Activated effector memory CD4-positive, alpha-beta T cell treated with anti-CD3 and anti-CD28 coated beads, Interleukin-2, amount 50 U/mL, for 16 hours (primary cell): ENCODE measurements around the gene POLR1A.

ENCODE experiments used
- DNase-seq: peaks from one replicate; pipeline ENCODE4 v3.0.0-alpha.2; 2020

The POLR1A gene

DNA sequence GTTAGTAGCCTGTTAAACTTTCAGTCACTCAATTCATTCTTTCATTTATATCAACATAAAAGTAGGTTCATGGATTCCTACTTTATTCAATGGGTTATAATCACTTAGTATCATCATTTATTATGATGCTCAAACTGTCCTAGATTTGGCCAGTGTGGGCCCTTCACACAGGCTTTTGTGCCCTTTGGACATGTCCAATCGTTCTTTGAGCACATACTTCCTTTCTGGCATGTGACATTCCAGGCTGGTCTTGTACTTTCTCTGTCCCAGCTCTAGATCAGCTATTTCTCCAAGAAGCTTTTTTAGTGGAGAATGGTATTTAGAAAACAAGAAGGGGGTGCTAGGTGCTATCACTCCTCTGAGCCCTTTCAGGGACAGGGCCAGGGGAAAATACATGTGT, 11.5 kb downstream of the POLR1A start:
- no peak for DNase-seq

DNA sequence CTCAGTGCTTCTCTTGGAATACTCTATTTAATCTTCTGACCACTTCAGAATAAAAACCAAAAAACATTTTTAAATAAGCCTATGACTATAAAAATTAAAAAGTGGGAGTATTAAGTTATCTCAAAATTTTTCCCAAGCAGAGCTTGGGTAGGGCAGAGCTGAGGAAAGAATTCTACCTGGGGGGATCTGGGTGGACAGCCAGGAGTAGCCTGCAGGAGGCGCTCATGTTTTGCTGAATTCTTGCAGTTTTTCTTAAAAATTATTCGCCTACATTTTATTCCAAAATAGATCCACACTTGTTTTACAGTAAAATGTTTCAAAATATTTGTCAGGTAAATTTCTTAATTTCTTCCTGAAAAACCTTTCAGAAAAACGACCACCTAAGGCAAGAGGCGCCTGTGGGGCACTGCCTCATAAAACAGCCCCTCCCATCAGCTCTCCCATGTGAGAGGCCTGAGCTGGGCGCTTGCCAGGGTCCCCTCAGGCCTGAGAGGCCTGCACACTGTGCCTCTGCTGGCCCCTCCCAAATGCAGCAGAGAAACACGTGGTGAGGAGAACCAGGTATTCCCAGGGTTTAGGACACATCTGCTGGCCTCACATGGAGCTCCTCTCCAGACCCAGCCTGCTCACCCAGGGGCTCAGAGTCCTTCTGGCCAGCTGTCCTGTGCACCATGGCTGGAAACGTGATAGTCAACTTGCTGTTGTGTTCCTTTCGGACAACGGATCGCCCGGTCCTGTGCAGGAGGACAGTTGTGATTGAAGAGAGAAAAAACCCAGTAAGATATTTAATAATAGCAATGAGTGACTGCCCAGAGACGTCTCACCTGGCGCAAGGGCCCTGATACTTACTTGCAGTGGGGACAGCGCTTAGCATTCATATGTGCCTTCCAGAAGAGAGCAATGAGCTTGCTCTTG, 17.5 kb downstream of the POLR1A start:
- DNase-seq, result no peak

DNA sequence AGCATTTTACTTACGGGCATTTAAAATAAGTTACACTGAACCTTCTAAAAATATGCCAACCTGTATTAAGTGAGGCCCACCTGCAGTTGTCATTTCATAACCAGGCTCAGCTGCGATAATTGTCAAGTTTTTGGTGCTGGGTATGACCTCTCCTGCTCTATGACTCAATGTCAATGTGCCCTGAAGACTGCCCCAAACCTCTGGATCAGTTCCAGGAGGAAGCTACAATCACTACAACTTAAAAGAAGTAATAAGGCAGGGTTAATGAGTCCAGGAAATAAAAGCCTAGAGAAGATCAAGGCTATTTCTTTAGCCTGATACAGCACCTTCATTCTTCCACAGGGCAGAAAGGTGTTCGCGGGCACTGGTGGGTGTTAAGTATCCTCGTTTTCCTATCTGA, 22.9 kb downstream of the POLR1A start:
- DNase-seq, result no peak

DNA sequence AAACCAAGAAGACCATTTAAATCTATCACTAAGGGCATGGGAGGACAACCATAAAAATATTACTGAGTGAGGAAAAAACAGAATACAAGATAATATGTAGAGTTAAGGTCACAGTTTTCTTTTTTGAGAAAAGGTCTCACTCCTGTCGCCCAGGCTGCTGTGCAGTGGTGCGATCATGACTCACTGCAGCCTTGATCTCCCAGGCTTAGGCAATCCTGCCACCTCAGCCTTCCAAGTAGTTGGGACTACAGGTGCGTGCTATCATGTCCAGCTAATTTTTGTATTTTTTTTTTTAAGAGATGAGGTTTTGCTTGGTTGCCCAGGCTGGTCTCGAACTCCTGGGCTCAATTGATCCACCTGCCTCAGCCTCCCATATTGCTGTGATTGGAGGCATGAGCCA, 24.0 kb downstream of the POLR1A start:
- no peak for DNase-seq

DNA sequence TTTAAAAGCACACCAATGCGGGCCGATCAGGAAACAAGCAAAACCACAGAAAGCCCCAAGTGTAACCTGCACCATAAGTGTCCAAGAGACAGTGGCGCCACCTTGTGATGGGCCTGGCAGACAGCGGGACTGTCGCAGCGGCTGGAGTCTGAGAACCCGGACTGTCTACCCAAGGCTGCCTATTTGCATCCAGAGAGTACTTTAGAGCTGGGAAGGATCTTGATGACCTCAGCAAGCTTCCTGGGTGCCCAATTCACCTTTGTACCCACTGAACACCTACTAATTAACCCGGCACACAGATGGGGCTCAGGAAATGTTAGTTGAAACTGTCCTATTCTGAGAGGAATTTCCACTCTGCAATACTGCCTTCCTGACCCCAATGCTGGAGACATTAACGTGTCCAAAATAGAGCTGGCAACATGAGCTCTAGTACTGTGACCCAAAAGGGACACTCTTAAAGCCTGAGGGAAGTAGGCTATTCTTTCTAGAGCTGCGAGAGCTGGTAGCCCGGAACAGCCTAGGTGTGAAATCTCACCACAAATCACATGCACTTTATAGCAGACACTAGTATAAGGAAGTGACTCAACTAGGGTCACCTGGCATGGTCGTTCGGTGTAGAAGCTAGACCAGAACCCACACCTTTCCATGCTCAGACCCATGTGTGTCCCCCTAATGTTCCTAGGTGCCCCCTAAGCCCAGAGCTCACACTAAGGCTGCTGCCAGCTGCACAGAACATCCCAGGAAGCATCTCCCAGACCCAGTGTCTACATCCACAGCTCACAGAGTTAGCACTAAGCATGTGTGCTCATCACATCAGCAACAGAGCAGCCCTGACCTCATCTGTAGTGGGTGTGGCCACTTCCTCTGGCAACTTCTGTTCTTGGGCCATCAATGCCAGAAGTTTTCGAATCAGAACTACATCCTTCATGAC, 25.4 kb downstream of the POLR1A start:
- peak; percentile 91 for DNase-seq

DNA sequence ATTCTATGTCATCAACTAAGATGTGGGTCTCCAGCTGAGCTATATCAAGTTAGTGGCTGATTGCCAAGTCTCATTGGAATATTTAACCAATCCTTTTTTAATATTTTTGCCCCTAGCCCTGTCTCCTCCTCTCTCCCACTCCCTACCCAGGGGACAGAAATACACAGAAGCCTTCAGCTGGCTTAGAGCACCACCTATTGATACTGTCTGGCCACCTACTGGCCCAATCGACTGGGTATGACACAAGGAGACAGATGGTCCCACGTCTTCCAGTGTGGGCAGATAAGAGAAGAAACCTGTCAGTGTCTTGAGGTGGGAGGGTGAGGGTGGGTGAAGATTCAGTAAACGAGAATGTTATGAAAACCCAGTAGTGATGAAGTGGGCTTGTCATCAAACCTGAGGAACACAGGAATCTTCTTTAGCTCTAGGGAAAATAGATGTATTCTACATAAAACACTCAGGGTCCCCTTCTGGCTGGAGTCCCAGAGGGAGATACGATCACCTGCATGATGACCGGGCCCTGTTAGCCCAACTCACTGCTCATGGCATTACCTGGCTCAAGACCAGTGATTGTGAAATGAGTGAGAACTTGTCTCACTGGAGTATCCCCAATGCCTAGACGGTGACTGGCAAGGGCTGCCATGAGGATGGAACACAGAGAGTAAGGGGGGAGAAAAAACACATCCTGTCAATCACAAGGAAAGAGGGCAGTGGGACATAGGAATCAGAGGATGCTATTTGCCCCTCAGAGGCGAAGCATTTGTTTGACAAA, 26.7 kb downstream of the POLR1A start:
- DNase-seq, result no peak

DNA sequence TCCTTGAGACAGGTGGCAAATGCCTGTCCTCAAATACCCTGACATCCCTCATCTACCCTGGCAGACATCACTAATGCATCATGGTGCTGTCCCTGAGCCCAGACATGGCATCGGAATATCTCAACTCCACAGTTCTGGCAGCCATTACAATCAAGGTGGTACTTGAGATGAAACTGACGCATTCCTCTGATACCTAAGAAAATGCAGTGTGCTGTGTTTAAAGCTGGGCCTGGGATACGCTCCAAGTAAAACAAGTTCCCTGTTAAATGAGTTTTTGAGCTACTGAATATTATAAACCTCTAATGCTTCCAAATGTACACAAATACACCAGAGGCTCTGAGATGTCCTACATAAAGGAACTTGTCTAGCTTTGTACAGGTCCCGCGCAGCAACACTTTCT, 29.8 kb downstream of the POLR1A start:
- DNase-seq, result no peak

DNA sequence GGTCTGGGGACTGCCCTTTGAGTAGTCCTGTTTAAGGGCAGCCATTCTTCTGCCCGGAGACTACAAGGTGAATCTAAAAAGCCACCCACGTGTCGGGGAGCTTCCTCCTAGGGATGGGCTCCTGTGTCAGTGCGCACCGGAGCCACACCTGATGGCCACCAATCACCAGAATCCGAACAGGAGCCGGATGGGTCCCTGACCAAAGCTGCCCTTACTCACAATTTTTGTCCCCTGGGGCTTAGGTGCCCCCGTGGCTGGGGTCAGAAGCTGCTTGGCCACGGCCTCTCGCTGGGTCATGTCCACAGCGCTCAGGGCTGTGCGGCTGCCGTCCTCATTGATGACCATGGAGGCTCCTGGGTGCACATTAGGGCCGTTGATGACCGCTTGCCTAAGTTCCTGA, 30.9 kb downstream of the POLR1A start:
- DNase-seq, result no peak

DNA sequence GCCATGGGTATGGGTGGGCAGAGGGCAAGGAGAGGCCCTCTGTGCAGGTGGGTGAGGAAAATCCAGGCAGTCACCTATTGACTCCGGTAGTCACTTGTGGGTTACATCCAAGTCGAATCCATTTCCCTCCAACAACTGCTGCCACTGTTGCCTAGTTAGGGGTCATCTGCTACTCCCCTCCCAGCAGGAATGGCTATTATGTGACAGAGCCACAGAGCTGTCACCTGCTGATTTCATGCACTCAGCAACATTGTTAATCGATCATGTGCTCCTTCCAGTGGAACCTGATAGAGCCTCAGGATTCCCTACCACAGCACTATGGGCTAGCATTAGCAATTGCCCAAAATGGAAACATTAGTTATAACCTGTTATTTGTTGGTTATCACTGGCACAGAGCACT, 31.4 kb downstream of the POLR1A start:
- DNase-seq, result no peak

DNA sequence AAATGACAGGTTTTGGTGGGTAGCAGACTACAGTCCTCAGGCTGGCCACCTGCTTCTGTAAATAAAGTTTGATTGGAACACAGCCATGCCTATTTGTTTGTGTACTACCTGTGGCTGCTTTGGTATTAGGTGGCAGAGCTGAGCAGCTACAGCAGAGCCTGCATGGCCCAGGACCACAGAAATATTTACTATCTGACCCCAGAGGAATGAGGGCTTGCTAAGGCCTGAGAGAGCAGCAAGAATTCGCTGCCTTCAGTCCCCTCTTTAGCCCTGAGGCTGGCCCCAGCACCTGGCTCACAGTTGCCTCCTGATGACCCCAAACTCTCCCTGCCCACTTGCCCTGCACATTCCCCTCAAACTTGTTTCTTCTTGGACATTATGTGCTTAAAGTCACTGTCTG, 32.5 kb downstream of the POLR1A start:
- no peak for DNase-seq

DNA sequence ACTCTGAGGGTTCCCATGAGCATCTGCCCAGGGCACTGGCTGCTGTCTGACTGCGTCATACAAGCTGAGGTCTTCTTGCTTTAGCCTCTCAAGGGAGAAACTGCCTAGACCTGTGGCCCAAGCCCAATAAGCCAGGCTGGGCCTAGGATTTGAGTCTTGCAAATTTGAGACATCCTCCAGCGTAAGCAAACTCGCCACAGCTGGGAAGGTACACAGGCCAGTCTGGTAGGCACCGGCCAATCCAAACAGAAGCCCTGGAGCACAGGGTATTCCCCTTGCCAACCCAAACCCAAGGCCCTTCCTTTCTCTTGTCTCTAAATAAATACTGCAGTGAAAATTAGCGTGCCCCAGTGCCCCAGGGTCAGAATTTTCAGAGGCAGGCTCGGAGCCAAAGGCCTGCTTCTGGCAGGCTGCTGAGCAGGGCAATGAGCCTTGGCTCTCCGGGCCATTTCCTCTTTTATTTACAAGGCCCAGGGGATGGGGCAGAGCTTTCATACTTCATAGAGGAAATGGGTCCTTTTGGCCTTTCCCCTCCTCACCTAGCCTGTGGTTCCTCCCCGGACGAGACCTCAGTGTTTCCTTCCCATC, 33.3 kb downstream of the POLR1A start:
- no peak for DNase-seq

DNA sequence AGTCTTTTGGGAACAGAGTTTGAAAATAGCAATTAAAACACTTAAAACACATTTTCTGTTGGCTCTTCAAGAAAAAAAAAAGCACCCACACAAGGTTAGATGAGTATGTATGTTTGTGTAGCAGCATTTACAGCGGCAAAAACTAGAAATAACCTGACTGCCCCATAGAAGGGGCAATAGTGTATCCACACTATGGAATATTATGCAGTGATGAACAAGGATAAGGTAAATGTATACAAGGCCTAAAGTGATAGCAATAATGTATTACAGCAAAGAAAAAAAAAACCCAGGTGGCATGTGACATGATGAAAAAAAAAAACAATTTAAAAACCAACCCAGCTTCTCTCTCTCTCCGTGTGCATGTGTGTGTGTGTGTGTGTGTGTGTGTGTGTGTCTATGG, 34.8 kb downstream of the POLR1A start:
- DNase-seq, result no peak

DNA sequence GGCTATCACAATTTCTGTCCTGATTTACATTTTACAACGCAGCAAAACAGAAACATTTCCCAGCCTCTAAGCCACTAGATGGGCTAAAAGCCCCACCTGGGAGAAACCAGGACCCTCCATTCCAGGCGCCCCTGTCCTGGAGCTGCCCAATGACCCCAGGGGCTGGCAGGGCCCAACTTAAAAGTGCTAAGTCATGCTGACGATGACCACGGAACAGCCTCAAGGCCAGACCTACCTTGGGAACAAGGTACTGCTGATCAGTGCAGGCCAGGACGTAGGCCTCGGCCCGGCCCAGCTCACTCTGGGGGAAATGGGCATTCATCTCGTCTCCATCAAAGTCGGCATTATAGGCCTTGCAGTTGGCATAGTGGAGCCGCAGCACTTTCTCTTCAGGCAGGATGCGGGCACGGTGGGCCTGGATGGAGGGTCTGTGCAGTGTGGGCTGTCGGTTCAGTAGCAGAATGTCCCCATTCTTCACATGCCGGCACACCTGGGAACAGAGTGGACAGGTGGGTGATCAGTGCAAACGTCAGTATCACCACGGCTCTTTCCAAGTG, 35.8 kb downstream of the POLR1A start:
- no peak for DNase-seq

DNA sequence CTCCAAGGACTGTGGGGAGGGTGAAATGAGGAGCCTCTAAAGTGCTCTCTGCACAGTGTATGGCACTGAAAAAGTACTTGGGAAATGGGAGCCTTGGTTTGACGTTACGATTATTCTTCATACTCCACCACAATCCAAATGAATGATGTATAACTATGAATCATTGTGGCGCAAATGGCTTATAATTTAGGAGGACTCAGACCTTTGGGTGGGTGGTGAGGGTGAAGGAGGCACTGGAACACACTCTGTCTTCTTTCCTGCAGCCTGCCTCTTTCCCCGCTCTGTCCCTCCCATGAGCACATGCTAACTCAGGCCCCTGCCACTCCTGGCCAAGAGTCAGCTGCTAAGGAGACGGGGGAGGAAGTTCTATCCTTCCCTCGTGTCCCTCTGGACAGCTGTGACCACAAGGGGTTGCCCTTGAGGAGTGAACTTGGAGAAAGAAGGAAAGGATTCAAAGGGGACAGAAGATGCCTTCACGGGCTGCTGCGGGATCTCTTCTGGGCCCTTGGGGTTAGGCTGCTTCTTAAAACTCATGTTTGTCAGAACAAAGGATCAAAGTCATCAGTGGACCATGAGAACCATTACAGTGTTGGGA, 36.5 kb downstream of the POLR1A start:
- DNase-seq, result no peak

DNA sequence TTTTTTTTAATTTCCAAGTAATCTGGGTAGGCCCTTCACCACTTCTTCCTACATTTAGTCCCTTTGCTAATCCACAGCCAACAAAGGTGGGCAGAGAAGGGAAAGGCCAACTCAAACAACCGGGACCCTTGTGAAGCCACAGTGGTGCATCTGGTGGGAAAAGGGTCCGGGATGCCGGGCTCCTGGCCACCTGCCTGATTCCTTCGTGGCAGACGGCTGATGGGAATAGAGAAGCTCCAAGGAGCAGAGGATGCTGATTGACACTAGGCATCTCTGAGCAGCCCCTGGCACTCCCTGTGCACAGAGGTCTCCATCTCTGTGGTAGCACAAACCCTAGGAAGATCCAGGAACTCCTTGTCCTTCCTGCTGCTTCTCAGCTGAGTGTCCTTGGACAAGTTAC, 37.0 kb downstream of the POLR1A start:
- DNase-seq, result no peak

DNA sequence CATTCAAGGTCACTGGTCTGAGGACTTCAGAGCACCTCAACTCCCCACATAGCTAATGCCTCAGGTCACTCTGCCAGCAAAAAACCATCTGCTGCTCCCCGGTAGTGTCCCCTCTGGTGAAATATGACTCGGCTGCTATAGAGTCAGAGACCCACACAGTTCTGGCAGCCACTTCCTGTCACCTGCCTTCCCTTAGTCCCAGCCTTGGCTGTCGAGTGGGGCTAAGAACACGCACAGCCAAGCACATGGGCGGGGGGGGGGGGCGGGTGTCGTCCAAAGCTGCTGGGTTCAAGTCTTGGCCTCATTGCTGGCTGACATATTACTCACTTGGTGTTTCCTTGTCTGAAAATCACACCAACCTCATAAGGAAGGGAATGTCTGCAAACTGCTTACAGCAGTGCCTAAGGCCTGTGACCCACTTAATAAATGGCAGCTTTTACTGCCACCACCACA, 37.5 kb downstream of the POLR1A start:
- DNase-seq, result peak; percentile 73

DNA sequence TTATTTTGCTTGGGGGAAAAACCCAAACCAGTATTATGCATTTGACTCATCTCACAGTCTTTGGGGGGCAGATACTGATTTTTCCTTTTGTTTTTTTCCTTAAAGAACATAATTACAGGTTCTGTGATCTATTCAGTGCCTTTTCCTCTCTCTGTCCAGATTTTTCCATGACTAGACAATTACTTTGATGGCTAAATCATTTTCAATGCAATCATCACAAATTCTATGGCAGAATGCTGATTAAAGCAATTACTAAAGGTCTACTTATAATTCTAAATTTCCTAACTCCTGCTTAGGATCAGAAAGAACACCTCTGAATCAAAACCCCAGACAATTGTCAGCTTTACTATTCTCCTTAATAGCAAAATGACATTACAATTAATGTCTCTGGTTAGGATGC, 38.8 kb downstream of the POLR1A start:
- DNase-seq, result no peak

DNA sequence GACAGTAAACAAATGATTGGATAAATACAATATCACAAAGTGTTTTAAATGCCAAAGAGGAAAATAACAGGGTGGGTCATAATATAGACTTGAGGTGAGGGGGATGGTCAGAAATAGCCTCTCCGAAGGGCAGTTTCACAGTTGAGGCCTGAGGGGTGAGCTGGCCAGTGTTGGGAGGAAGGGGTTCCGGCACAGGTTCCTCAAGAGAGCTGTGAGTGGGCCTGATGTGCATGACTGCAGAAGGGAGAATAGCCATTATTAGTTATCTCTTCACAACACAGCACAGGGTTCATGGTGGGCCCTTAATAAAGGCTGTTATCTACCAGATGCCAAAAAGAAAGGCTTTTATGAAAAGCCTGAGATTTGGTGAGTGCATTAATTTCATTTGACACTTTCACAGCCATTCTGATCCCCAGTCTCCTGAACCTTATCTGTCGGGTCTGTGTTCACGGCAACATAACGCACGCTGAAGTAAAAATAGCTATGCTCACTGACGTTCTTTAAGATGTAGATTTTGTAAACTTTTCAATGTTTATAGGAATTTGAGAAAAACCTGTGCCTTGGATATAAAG, 39.6 kb downstream of the POLR1A start:
- DNase-seq, result peak; percentile 13

DNA sequence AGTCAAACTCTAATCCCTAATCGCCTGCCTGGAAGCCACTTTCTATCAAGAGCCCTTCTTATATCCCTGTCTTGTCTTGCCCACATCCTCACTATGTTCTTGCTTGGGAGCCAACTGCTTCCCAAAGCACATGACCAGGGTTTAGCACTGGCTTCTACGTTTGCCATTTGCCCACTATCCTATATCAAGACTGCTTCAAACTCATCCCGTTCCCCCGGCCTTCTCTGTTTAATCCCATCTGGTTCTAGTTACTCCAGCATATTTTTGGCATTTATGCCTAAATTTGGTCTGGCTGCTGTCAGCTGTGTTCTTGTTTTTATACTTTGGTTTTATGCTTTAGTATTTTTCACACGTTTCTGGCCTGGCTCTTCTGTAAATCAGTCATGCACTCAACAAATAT, 40.2 kb downstream of the POLR1A start:
- no peak for DNase-seq

DNA sequence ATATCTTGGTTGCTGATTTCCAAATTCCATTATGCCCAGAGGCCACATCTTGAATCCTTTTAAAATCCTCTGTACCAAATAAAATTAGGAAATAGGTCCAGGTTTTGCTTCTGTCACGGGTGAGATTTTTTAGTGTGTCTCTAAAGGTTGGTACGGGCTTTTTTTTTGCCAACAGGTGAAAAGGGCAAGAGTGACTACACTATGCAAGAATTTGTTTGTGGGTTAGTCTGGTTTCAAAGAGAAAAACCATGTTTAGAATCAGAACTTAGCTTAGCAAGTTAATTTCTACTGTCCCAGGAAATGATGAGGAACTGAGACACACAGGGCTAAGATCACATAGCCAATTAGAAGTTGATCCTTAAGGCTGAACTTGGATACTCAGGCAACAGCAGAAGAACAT, 41.7 kb downstream of the POLR1A start:
- DNase-seq, result no peak

DNA sequence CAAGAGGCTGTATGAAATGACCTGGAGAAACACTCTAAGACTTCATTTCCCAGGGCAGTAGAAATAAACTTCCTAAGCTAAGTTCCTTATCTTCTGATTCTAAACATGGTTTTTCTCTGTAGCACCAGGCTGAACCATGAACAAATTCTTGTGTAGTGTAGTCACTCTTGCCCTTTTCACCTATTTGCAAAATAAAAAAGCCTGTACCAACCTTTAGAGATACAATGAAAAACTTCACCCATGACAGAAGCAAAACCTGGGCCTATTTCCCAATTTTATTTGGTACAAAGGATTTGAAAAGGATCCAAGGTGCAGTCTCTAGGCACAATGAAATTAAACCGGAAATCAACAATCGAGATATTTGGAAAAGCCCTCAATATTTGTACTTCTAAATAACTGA, 43.6 kb downstream of the POLR1A start:
- DNase-seq, result no peak
